GM19455 (cell line): ENCODE measurements around the gene RFESD.
"Not testable (repeated sequence)": the region's sequence is repeated elsewhere in the genome, so short reads cannot be mapped to it uniquely, and the experiment has no call there.

Source experiments
- ATAC-seq: cut with Tn5 transposase; IDR thresholded peaks from one replicate; pipeline ENCODE4 v1.9.1; 2021; ENCODE audit not compliant: unreplicated experiment

Gene RFESD

DNA sequence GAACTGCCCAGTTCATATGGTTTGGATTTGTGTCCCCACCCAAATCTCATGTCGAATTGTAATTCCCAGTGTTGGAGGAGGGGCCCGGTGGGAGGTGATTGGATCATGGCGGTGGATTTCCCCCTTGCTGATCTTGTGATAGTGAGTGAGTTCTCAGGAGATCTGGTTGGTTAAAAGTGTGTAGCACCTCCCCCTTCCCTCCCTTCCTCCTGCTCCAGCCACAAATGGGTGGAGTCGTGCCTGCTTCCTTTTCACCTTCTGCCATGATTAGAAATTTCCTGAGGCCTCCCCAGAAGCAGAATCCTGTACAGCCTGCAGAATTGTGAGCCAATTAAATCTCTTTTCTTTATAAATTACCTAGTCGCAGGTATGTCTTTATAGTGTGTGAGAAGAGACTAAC, 59.6 kb downstream of the RFESD start:
- ATAC-seq = not testable (repeated sequence)

DNA sequence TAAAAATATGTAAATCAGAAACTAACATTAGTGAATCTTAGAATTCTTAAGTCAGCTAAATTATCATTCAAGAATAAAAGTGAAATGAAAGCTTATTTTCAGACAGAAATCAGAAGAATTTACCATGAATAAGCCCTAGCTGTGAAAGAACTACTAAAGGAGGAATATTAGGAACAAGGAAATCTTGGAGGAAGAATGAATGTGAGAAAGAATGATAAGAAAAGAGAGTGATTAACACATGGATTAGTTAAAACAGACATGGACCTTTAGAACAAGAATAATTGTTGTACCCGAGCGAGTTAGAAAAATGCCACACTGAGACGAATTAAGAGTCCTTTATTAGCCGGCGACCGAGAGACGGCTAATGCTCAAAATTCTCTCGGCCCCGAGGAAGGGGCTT, 60.5 kb downstream of the RFESD start:
- no peak for ATAC-seq
